NOMO-1 treated with DMSO at 0.1 percent for 48 hours (cell line): Measurements from ENCODE around the gene PTPRH.

ENCODE experiments used
- DNase-seq: peaks from one replicate; lab custom pipeline; 2025; ENCODE audit not compliant: unreplicated experiment; lab: John Stamatoyannopoulos, UW

The PTPRH gene

DNA sequence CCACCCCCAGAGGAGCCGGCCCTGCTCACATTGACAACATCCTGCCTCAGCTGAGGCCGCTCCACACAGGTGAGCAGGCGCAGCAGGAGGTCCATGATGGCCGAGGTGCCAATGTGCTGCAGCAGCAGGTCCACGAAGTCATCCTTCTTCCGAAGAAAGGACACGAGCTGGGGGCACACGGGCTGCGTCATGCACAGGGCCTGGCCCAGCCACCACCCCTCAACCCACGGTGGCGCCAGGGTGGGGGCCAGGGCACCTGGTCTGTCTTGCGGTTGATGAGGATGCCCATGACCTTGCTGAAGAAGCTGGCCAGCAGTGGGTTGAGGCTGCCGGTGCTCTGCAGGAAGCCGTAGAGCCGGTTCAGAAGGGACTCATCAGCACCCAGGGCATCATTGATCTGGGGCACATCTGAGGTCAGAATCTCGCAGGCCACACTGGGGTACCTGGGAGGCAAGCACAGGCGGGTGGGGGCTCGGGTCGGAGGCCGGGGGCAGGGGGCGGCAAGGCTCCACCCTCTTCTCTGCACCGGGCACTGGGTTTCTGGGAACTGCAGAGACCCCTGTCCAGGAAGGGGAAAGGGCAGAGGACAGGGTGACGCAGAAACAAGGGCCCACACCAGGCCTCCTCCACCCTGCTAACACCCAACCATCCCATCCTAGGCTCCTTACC is 36.1 kb upstream of the PTPRH start:
- no peak for DNase-seq

GRCh38 chr19:55244004-55244680 is 34.8 kb upstream of the PTPRH start:
- DNase-seq: no peak

GRCh38 chr19:55242517-55242916 is 33.2 kb upstream of the PTPRH start:
- DNase-seq: no peak

GRCh38 chr19:55241935-55242464 is 32.7 kb upstream of the PTPRH start:
- DNase-seq: no peak

GRCh38 chr19:55241143-55241934 is 32.0 kb upstream of the PTPRH start:
- DNase-seq: no peak

DNA sequence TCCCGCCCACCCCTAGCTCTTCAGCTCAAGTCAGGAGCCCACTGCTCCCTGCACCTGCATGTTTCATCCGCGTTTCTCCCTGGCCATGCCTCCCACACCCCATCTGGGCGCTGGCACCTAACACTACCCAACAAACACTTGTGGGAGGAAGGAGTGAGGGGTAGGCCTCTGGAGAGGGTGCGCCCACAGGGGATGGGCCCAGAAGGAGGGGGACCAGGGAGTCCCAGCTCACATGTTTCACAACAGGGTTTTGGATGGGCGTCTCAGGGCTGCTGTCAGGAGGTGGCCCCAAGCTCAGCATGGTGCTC is 31.4 kb upstream of the PTPRH start:
- DNase-seq: no peak

DNA sequence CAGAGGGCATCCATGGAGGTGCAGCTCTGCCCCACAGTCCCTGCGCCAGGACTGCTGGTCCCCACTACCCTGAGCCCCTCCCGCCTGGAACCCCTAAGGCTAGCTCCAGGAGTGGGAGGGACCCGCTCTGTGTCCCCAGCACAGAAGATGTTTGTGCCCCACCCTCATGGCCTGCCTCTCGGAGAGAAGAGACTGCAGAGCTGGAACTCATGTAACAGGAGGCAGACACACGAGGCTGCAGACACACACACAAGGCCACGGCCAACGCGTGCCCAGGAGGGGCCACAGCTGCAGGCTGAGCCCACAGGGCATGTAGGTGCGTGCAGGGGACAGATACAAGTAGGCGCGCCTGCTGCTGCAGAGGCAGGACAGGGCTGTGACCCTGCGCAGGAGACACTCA is 29.7 kb upstream of the PTPRH start:
- DNase-seq: no peak

DNA sequence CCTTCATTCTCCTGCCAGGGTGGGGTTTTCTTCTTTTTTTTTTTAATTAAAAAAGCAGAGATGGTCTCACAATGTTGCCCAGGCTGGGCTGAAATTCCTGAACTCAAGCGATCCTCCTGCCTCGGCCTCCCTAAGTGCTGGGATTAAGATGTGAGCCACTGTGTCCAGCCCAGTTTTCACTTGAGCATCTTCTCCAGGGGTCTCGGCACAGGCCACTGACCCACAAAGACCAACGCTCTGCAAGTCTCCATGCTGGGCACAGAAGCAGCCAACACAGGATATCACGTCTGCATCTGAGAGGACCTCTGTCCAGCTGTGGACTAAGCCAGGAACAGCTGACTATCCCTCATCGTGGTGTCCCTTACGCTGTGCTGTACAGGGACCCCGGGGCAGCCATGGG is 28.7 kb upstream of the PTPRH start:
- DNase-seq: no peak

DNA sequence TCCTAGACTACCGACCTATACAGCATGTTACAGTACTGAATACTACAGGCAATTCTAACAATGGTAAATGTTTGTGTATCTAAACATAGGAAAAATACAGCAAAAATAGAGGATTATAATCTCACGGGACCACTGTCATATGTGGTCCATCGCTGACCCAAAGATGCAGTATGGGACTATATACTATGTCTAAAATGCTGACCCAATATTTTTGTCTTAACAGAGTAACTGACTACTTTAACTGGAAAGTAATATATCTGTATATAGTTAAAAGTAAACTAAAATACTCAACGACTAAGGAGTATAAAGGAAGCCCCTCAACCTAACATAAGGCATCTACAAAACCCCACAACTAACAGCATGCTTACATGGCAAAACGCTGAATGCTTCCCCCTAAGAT is 23.7 kb upstream of the PTPRH start:
- no peak for DNase-seq

- DNase-seq: no peak
These were observed 22.9 kb upstream of the PTPRH start for GRCh38 chr19:55232286-55232602.

- DNase-seq: no peak
These were observed 22.3 kb upstream of the PTPRH start for GRCh38 chr19:55231391-55232285.

- DNase-seq: no peak
These were observed 21.5 kb upstream of the PTPRH start for GRCh38 chr19:55230780-55231179.

DNA sequence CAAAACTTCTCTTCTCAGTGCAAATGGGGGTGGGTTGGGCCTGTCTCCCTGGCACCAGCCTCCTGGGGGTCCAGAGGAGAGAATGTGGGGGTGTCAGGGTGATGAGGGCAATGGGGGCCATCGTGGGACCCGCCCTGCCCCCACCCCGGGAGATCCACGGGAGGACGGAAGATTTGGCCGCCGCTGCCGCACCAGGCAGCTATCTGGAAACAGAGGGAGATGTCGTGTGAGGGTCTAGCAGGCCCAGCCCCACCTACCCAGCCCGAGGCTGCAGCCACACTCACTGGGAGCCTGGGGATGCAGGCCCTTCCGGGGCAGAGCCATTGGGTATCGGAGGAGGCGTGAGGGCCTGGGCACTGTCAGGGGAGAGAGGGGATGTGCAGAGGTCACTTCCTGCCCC is 21.0 kb upstream of the PTPRH start:
- no peak for DNase-seq

- no peak for DNase-seq
These were observed 20.5 kb upstream of the PTPRH start for GRCh38 chr19:55229789-55230182.

GRCh38 chr19:55229145-55229788 is 20.0 kb upstream of the PTPRH start:
- DNase-seq: no peak

- DNase-seq: no peak
These were observed 19.2 kb upstream of the PTPRH start, which contains the start of gene TMEM86B for GRCh38 chr19:55228403-55229031. TMEM86B (minus strand) TSS chr19:55228763; CDS start chr19:55228741, 22 bp downstream.

- no peak for DNase-seq
These were observed 18.7 kb upstream of the PTPRH start for GRCh38 chr19:55228015-55228391.

DNA sequence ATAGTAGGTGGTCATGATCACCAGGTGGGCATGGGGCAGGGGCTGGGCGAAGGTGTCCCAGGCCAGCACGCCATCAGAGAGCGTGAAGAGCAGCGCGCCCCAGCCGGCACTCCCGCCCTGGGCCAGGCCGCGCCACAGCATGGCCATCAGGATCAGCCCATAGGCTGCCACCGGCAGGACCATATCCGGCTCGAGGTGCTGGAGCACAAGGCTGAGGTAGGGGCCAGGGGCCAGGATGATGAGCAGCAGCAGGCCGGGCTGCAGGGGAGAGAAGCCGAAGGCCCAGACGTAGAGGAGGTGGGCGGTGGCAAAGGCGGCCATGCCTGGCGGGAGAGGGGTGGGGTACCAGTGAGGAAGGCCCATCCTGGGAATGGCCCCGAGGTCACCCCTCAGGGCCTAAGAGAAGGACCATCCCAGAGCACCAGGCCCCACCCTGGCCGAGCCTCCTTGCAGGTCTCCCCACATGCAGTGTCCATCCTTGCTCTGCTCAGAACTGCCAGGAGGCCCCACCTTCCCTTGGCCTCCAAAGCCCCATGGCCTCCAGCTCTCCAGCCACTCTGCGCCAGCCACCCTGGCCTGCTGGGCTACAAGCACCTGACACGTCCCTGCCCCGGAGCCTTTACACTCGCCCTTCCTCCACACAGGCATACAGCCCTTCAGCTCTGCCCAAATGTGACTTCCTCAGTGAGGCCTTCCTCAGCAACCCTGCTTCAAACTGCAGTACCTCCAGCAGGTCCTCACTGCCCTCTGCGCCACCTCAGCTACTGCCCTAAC is 18.1 kb upstream of the PTPRH start:
- DNase-seq: no peak

DNA sequence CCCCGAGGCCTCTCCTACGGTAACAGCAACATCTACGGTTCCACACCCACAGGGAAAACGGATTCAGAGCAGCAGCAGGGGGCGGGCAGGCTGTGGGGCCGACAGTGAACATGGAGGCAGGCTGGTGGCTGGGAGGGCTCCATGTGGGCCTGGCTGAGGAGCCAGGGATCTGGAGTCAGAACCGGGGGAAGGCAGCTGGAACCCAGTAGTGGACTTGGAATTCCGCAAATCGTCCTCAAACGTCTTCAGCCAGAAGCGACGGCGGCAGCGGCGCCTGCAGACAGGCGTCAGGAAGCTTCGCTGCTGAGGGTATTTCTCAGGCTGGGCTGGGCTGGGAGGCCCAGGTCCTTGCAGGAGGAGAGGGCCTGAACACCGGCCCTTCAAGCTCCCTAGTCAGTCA is 17.5 kb upstream of the PTPRH start:
- DNase-seq: no peak
